ENCODE results near the gene NBPF8.
"Not testable (repeated sequence)": the region's sequence is repeated elsewhere in the genome, so short reads cannot be mapped to it uniquely, and the experiment has no call there.

The NBPF8 gene

GRCh38 chr1:120414911-120415480 lies at the start of gene NBPF8:
TSS of gene NBPF8 (plus strand) at chr1:120415035. CDS start at chr1:120436523, 21,488 bp downstream.
- DNase-seq: peak; percentile 80

- DNase-seq: not testable (repeated sequence)
Observed at GRCh38 chr1:120367709-120368108, 47.1 kb upstream of the NBPF8 start.

- DNase-seq: not testable (repeated sequence)
Observed at GRCh38 chr1:120386651-120387050, 28.2 kb upstream of the NBPF8 start.

GRCh38 chr1:120388597-120389126 lies 26.2 kb upstream of the NBPF8 start:
- DNase-seq: peak; percentile 81

- not testable (repeated sequence) for DNase-seq
Observed at GRCh38 chr1:120391365-120391764, 23.5 kb upstream of the NBPF8 start.

GRCh38 chr1:120393316-120394232 lies 21.3 kb upstream of the NBPF8 start:
- DNase-seq: not testable (repeated sequence)

GRCh38 chr1:120405348-120405747 lies 9.5 kb upstream of the NBPF8 start:
- DNase-seq: not testable (repeated sequence)

- not testable (repeated sequence) for DNase-seq
Observed at GRCh38 chr1:120414451-120414850, 384 bp upstream of the NBPF8 start.

- peak; percentile 51 for DNase-seq
Observed at GRCh38 chr1:120415492-120415961, 692 bp downstream of the NBPF8 start.

GRCh38 chr1:120425063-120425462 lies 10.2 kb downstream of the NBPF8 start:
- DNase-seq: not testable (repeated sequence)

GRCh38 chr1:120431626-120432025 lies 16.8 kb downstream of the NBPF8 start:
- DNase-seq: not testable (repeated sequence)

GRCh38 chr1:120433831-120434230 lies 19.0 kb downstream of the NBPF8 start:
- not testable (repeated sequence) for DNase-seq

GRCh38 chr1:120449124-120449523 lies 34.3 kb downstream of the NBPF8 start:
- not testable (repeated sequence) for DNase-seq
